Retinal pigment epithelial cell (primary cell): ENCODE measurements around the gene ANKFY1.
A peak's percentile ranks its signal among the peaks of the same experiment; 100 is the strongest.

Source experiments
- DNase-seq: peaks from one replicate; pipeline ENCODE4 v3.0.0-alpha.2; 2010; ENCODE audit warnings: low read depth
- H3K4me3 ChIP-seq: 2 replicates; pipeline ENCODE4 v1.5.1; 2011; ENCODE audit warnings: mild to moderate bottlenecking, low read length, control low read depth, moderate library complexity
- CTCF ChIP-seq: conservative IDR thresholded peaks from 2 replicates; pipeline ENCODE4 v1.5.1; 2011; ENCODE audit warnings: low read depth, low read length, control low read depth, inconsistent platforms

Gene ANKFY1

GRCh38 chr17:4263282-4264215 is at the start of gene ANKFY1:
TSS of gene ANKFY1 (minus strand) at chr17:4263979. CDS start at chr17:4263941, 38 bp downstream.
- TF ChIP-seq CTCF, result peak; percentile 4
- H3K4me3 ChIP-seq, result peak within 1 kb of the TSS; percentile 73
- peak; percentile 74 for DNase-seq

DNA sequence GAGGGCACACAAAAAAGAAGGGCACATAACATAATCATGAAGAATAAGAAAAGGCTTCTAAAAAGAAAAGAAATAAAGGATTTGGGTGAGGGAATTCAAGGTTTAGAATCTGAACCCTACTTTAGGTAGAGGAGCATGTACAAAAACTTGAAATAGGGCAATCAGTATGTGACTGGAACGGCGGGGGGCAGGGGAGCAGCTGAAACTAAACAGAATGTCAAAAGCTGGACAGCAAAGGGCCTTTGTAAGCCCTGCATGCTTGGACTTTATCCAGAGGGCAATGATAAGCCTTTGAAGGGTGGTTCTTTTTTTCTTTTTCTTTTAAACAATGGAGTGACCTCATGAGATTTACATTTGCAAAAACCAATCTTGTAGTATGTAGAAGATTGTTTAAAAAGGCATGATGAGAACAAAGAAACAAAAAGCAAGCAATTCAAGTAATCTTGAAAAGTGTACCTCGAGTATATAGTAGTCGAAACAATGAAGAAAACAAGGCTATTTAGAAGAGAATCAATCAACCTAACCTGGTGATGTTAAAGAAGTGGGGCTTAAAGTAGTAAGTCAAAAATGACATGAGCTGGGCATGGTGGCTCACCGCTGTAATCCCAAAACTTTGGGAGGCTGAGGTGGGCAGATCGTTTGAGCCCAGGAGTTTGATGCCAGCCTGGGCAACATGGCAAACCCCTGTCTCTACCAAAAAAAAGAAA is 46.7 kb upstream of the ANKFY1 start:
- no peak overlapping the region for H3K4me3 ChIP-seq
- DNase-seq, result peak; percentile 24
- TF ChIP-seq CTCF, result no peak

- H3K4me3 ChIP-seq, result no peak overlapping the region
- no peak for TF ChIP-seq CTCF
- no peak for DNase-seq
Measured at GRCh38 chr17:4309897-4310296, 46.1 kb upstream of the ANKFY1 start.

DNA sequence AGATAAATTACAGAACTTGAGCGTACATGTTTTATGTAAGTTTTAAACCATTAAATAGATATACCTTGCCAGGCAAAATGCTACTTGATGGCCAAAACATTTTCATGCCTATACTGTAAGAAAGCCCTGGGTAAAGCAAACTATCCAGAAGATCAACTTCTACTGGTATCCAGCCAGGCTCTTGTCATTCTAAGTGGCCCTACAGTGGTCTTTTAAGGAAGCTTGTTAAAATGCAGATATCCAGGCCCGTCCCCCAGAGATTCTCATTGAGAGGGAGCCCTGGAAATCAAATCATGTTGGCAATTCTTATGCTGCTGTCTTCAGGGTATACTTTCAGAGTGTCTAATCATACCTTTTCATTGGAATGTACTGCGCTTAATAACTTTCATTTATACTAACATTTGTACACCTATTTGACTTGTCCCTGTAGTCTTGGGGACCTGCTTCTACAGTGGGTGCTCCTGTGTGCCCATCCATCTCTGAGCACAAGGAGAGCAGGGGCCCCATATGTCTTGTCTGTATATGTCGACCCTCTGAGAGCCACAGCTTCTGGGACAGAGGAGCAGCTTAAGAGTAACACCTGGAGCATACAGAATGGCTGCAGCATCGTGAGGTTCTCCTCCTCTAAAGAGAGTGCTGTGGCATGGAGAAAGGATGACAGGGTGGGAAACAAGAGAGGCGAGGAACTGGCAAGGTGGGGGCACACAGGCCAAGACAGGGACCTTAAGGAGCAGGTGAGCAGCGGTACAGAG is 43.6 kb upstream of the ANKFY1 start:
- no peak for TF ChIP-seq CTCF
- DNase-seq, result no peak

DNA sequence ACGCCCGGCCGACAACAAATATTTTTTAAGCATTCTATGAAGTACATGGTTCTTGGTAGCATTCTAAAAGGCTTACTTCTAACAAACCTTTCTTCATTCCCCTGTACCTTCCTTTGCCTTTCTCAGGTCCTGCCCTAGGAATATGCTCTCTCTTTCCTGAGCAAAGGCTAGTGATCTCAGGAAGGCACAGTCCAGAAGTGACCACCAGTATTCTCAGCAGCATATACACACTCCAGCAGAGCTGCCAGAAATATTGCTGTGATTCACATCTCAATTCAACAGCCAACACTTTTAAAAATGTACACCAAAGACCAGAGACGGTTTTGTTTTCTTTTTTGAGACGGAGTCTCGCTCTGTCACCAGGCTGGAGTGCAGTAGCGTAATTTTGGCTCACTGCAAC is 41.4 kb upstream of the ANKFY1 start:
- no peak for TF ChIP-seq CTCF
- no peak overlapping the region for H3K4me3 ChIP-seq
- DNase-seq, result no peak

More for the DNA sequence above, 43.6 kb upstream of the ANKFY1 start:
- no peak overlapping the region for H3K4me3 ChIP-seq

DNA sequence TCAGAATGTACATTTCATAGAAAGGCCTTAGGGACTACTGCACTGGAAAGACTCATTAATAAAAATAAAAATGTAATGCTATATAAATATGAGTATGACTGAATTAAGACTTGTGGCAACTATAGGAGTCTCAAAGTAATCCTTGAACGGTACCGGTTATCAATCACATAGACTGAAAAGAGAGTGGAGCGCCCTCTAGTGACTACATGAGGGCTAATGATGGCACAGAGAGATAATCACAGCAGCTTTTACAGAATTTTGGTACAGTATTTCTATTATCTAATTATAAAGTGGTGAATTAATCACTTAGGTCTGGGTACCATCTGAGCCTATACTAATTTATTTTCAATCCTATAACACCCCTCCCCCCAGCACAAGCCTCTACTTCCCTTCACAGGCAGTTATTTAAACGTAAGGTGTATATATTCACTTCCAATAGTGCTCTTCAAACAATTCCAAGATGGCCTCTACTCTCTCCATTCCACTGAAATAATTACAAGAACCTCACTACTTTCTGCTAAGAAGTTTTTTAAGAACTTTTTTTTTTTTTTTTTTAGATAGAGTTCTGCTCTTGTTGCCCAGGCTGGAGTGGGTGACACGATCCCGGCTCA is 40.7 kb upstream of the ANKFY1 start:
- no peak overlapping the region for H3K4me3 ChIP-seq
- DNase-seq, result no peak
- TF ChIP-seq CTCF, result peak; percentile 81
